Right atrium auricular region (tissue), 2 donors: ENCODE measurements around the gene UBR3. TPM values are rescaled to one million over a fixed set of nuclear protein-coding genes. Genes with fewer than 3 reads are reported as not detected.

Source experiments
- DNase-seq: peaks from one replicate; pipeline ENCODE4 v3.0.0-alpha.2; 2019; ENCODE audit warnings: low spot score
- H3K27ac ChIP-seq, 2 donors: fragments of 200-600 bp; sonication (generic); 1 replicate in 1 of 2; 2 replicates in 1 of 2; pipeline ENCODE4 v1.5.1; 2016 to 2019
- H3K27me3 ChIP-seq, 2 donors: fragments of 200-600 bp; sonication (generic); one replicate each; pipeline versions ENCODE4 v1.5.1 to v1.6.0; 2017 to 2019
- H3K36me3 ChIP-seq: fragments of 200-600 bp; sonication (generic); one replicate; pipeline ENCODE4 v1.5.1; 2016
- H3K4me1 ChIP-seq, 2 donors: fragments of 200-600 bp; sonication (generic); one replicate each; pipeline versions ENCODE4 v1.5.1 to v1.6.0; 2017 to 2019
- H3K4me3 ChIP-seq, 2 donors: fragments of 200-600 bp; sonication (generic); 1 replicate in 1 of 2; 2 replicates in 1 of 2; pipeline ENCODE4 v1.5.1; 2017 to 2019; ENCODE audit warnings: mild to moderate bottlenecking in 1 of 2, moderate library complexity in 1 of 2
- H3K9me3 ChIP-seq, 2 donors: fragments of 200-600 bp; sonication (generic); one replicate each; pipeline ENCODE4 v1.5.1; 2019
- CTCF ChIP-seq, 2 donors: fragments of 200-600 bp; sonication (generic); IDR thresholded peaks; one replicate each; pipeline ENCODE4 v1.5.1; 2019; ENCODE audit warnings: antibody characterized with exemption in 2 of 2
- total RNA-seq, 2 donors: library from RNA; depleted of rRNA; stranded (reverse); fragments of >200 nt; gene quantifications; one replicate each; pipeline ENCODE4 v1.1.0, GENCODE V29; 2016

UBR3 gene
- total RNA-seq, 2 donors from 2014 or later: 56.5 to 93.6 TPM

DNA sequence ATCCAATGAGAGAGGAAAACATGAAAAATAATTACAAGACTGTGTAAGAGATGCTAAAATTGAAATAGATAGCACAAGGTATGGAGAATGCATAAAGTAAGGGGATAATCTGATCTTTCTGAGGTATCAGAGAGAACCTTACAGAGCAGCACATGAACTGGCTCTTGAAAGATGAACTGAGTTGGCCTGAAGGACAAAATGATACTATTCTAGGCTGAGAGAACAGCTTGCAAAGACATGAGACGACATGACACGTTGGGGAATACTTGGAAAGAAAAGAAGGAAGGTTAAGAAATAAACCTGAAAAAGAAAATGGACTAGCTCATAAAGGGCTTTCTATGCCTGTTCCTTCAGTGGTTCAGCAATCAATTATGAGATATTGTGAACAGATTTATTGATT is 198.0 kb downstream of the UBR3 start:
- Histone ChIP-seq H3K9me3 (no peaks in the 10 kb centered on the region), H3K36me3 (peaks cover 7% of the 10 kb centered on the region), H3K4me1 (no peaks in the 10 kb centered on the region), H3K4me3 (no peak overlapping the region), H3K27ac (no peak overlapping the region), H3K27me3 (no peaks in the 10 kb centered on the region)
- no peak for DNase-seq
- TF ChIP-seq CTCF (IDR thresholded peaks at IDR 0.05): no peak

GRCh38 chr2:170026361-170026760 is 199.1 kb downstream of the UBR3 start:
- H3K36me3 ChIP-seq: peaks cover 12% of the 10 kb centered on the region
- H3K27me3 ChIP-seq: no peaks in the 10 kb centered on the region
- TF ChIP-seq CTCF (IDR thresholded peaks at IDR 0.05): no peak
- no peak for DNase-seq
- no peaks in the 10 kb centered on the region for H3K9me3 ChIP-seq
- no peak overlapping the region for H3K27ac ChIP-seq
- H3K4me3 ChIP-seq: no peak overlapping the region
- H3K4me1 ChIP-seq: no peaks in the 10 kb centered on the region

GRCh38 chr2:170029551-170029950 is 202.3 kb downstream of the UBR3 start:
- H3K9me3 ChIP-seq: no peaks in the 10 kb centered on the region
- no peaks in the 10 kb centered on the region for H3K27me3 ChIP-seq
- H3K4me1 ChIP-seq: no peaks in the 10 kb centered on the region
- H3K27ac ChIP-seq: no peak overlapping the region
- DNase-seq: no peak
- no peak for TF ChIP-seq CTCF (IDR thresholded peaks at IDR 0.05)
- H3K36me3 ChIP-seq: peaks cover 12% of the 10 kb centered on the region
- no peak overlapping the region for H3K4me3 ChIP-seq

DNA sequence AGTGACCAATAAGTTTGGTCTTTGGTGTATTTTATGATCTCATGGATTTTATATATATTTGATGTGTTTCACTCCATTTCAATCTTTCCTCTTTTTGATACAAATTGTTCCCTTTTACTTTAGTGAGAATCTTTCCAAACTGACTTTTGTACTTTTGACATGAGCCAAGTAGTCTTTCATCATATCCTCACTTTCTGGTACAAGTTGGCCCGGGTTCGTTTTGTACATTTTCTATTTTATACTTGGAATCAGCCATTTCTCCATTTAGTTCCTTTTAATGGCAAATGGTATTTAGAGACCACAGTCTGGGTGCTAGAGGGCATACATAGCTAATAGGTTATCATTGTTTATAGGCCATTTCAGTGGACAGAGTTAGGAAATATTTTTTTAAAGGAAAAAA is 202.8 kb downstream of the UBR3 start:
- Histone ChIP-seq H3K36me3 (peaks cover 12% of the 10 kb centered on the region), H3K27me3 (no peaks in the 10 kb centered on the region), H3K27ac (no peak overlapping the region), H3K4me1 (no peaks in the 10 kb centered on the region), H3K9me3 (no peaks in the 10 kb centered on the region), H3K4me3 (no peak overlapping the region)
- TF ChIP-seq CTCF (IDR thresholded peaks at IDR 0.05): no peak
- no peak for DNase-seq

GRCh38 chr2:170031288-170031687 is 204.0 kb downstream of the UBR3 start:
- Histone ChIP-seq H3K36me3 (peaks cover 12% of the 10 kb centered on the region), H3K4me1 (no peaks in the 10 kb centered on the region), H3K4me3 (no peak overlapping the region), H3K9me3 (no peaks in the 10 kb centered on the region), H3K27ac (no peak overlapping the region), H3K27me3 (no peaks in the 10 kb centered on the region)
- no peak for TF ChIP-seq CTCF (IDR thresholded peaks at IDR 0.05)
- no peak for DNase-seq

DNA sequence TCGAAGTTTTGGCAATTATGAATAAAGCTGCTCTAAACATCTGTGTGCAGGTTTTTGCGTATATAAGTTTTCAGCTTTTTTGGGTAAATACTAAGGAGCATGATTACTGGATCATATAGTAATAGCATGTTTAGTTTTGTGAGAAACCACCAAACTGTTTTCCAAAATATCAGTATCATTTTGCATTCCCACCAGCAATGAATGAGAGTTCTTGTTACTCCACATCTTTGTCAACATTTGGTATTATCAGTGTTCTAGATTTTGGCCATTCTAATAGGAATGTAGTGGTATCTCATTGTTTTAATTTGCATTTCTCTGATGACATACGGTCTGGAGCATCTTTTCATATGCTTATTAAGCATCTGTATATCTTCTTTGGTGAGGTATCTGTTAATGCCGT is 207.3 kb downstream of the UBR3 start:
- H3K4me1 ChIP-seq: no peaks in the 10 kb centered on the region
- H3K9me3 ChIP-seq: no peaks in the 10 kb centered on the region
- no peak for DNase-seq
- H3K36me3 ChIP-seq: peaks cover 12% of the 10 kb centered on the region
- H3K4me3 ChIP-seq: no peak overlapping the region
- no peak for TF ChIP-seq CTCF (IDR thresholded peaks at IDR 0.05)
- H3K27me3 ChIP-seq: no peaks in the 10 kb centered on the region
- no peak overlapping the region for H3K27ac ChIP-seq
